Measurements from ENCODE around the gene PALMD.

Gene PALMD

DNA sequence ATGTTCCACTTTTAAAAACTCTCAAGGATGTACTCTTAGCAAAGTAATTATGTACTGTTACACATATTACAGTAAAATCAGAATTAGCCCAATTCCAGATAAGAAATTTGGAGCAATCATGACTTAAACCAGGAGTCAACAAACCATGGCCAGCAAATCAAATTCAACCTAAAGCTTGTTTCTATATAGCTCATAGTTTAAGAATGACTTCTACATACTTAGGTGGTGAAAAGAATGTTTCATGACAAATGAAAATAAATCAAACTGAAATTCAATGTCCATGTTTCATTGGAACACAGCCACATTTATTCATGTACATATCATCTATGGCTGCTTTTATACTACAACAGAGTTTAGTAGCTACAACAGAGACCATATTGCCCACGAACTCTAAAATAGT is 85.5 kb downstream of the PALMD start:
- TF ChIP-seq, protein P1, sequence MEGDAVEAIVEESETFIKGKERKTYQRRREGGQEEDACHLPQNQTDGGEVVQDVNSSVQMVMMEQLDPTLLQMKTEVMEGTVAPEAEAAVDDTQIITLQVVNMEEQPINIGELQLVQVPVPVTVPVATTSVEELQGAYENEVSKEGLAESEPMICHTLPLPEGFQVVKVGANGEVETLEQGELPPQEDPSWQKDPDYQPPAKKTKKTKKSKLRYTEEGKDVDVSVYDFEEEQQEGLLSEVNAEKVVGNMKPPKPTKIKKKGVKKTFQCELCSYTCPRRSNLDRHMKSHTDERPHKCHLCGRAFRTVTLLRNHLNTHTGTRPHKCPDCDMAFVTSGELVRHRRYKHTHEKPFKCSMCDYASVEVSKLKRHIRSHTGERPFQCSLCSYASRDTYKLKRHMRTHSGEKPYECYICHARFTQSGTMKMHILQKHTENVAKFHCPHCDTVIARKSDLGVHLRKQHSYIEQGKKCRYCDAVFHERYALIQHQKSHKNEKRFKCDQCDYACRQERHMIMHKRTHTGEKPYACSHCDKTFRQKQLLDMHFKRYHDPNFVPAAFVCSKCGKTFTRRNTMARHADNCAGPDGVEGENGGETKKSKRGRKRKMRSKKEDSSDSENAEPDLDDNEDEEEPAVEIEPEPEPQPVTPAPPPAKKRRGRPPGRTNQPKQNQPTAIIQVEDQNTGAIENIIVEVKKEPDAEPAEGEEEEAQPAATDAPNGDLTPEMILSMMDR (conservative IDR thresholded peaks at IDR 0.05; ENCODE audit: low read depth) = no peak
- no peak overlapping the region for H3K27ac ChIP-seq
- DNase-seq (ENCODE audit: low spot score) = no peak
- CTCF ChIA-PET = interaction anchor here (1.0 kb wide), 1 partner anchor 19 kb away, joined by 3 read pairs; no protein-coding TSS in a partner anchor
- POLR2A ChIA-PET (ENCODE audit: low non-redundant PET) = no interaction called here

DNA sequence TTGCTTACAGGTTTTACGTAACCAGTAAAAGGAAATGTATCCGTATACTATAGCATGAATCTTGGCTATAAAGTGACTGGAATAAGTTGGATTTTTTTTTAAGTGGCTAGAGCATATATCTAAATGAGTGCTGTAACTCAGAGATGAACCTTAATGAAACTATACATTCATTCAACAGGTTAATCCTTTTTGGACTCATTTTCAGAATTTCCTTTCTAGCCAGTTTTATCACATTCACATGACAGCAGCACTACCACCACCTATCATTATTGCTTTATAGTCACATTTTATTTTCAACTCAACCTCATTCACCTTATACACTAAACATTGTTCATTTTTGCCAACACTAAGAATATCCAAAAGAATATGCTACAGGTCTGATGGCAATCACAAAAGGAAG is 89.9 kb downstream of the PALMD start:
- ChIA-PET CTCF (no interaction called here), POLR2A (ENCODE audit: low non-redundant PET) (no interaction called here)
- H3K27ac ChIP-seq = no peak overlapping the region
- TF ChIP-seq, protein P1 (conservative IDR thresholded peaks at IDR 0.05; ENCODE audit: low read depth) = no peak
- DNase-seq (ENCODE audit: low spot score) = no peak

DNA sequence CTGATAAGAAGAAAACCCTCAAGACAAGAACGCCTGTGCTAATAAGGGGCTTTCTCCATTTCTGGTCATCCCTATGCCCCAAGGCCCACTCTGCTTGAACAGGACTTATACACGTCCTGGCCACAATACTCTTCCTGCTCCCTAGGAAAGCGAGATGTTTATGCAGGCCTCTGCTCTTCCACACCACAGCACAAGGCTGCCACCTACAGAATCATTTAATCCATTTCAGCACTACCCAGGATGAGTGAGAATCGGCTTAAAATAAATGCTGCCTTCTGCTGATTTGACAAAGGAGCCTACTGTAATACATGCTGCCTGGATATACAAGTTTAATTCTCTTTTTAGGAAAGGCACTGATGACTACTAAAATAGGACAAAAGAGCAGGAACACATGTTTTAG is 91.1 kb downstream of the PALMD start:
- POLR2A ChIA-PET (ENCODE audit: low non-redundant PET) = no interaction called here
- H3K27ac ChIP-seq = no peak overlapping the region
- TF ChIP-seq, protein P1 (conservative IDR thresholded peaks at IDR 0.05; ENCODE audit: low read depth) = no peak
- CTCF ChIA-PET = no interaction called here
- no peak for DNase-seq (ENCODE audit: low spot score)

DNA sequence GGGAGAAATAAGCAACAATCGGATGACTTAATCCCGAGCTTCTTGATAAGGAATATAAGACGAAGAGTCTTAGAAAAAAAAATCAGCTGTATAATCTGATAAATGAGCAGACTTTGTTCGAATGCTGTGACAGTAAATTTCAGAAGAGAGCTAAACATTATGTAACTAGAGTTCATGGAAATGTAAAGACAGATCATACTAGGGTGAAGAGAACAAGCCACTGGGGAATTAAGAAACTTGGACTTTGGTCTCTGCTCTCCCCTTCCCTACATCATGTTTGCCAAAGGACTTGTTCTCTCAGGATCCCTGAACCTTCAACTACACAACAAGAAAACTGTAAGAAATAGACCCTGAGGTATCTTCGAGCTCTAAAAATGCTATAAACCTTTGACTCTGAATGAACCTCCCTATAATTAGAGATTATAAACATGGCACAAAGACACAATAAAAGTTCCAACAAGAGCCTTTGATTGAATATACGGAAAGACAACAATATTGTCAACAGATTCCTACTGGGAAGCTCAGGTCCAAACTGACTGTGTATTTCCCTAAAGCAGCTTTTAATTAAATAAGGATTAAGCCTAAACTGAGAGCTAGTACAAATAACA is 93.0 kb downstream of the PALMD start:
- ChIA-PET POLR2A (ENCODE audit: low non-redundant PET) (no interaction called here), CTCF (interaction anchor here (0.5 kb wide), 2 partner anchors 10 to 105 kb away, joined by 4 read pairs; no protein-coding TSS in a partner anchor)
- no peak for DNase-seq (ENCODE audit: low spot score)
- H3K27ac ChIP-seq = no peak overlapping the region
- TF ChIP-seq, protein P1 (conservative IDR thresholded peaks at IDR 0.05; ENCODE audit: low read depth) = no peak

DNA sequence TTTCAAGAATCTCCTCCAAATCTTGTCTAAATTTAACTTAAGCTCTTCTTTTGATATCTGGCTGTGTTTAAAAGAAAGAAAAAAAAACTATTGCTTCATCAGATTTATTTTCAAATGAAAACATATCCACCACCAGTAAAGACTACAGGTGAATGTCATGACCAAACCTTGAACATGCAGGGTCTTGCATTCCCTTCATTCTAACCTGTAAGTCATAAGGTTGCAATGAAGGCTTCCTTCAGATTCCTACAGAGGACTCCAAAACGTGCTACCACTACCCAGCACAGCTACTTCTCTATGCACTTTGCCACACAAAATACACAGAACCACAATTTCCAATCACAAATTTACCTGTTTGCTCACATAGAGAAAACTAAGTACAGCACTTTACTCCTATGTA is 94.2 kb downstream of the PALMD start:
- TF ChIP-seq, protein P1 (conservative IDR thresholded peaks at IDR 0.05; ENCODE audit: low read depth) = no peak
- no peak for DNase-seq (ENCODE audit: low spot score)
- ChIA-PET CTCF (interaction anchor here (0.6 to 0.9 kb wide), 3 partner anchors 11 to 115 kb away, joined by 4 to 6 read pairs (median 4); no protein-coding TSS in a partner anchor), POLR2A (ENCODE audit: low non-redundant PET) (interaction anchor here (0.6 kb wide), 1 partner anchor 23 kb away, joined by 5 read pairs; no protein-coding TSS in a partner anchor)
- no peak overlapping the region for H3K27ac ChIP-seq
